Stimulated activated CD4-positive, alpha-beta T cell treated with anti-CD3 and anti-CD28 coated beads, Interleukin-4, amount 100 ng/mL, for 1 hour (primary cell): Measurements from ENCODE around the gene ARHGEF10L.
"Not testable (repeated sequence)": the region's sequence is repeated elsewhere in the genome, so short reads cannot be mapped to it uniquely, and the experiment has no call there.

Source experiments
- DNase-seq: peaks from one replicate; pipeline ENCODE4 v3.0.0-alpha.2; 2020

The ARHGEF10L gene

DNA sequence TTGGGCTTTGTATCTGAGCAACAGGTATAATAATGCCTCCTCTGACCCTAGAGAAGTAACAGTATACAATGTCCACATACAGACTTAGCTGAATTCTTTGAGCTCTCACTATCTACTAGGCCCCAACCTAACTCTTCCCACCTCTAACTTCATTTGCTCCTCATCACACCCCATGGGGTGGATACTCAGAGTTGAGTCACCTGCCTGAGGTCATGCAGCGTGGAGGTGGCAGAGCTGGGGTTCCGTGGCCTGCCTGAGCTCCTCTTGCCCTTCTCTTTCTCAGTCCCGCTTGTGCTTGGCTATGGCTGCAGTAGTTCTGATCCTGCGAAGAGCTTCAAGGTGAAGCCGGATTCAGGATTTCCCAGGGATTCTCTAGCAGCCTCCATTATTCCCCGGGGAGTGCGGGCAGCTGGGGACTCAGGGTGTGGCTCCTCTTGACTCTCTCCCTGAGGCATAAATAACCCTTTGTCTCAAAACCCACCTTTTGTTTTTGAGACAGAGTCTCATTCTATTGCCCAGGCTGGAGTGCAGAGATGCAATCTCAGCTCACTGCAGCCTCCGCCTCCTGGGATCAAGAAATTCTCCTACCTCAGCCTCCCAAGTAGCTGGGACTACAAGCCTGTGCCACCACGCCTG lies 185.7 kb downstream of the ARHGEF10L start:
- no peak for DNase-seq

GRCh38 chr1:17725811-17726582 lies 186.5 kb downstream of the ARHGEF10L start:
- DNase-seq: no peak

- no peak for DNase-seq
Observed at GRCh38 chr1:17728123-17728712, 188.7 kb downstream of the ARHGEF10L start.

DNA sequence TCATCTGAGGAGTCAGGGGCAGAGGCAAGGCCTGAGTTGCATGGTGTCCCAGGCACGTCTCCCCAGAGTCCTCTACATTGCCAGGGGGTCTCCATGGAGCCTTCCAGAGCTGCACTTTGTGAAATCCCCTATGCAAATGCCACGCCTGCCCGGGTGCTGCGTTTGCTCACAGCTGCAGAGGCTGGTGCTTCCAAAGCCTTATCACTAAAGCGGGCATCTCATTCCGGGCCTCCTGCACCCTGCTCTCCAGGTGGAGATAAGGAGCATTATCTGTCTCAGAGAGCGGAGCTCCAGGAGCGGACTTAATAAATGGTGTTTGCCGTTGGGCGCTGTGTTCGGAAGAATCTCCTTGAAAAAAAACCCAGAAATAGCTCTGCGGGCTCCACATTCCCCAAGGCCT lies 189.8 kb downstream of the ARHGEF10L start:
- DNase-seq: no peak

GRCh38 chr1:17729909-17730308 lies 190.4 kb downstream of the ARHGEF10L start:
- DNase-seq: no peak

DNA sequence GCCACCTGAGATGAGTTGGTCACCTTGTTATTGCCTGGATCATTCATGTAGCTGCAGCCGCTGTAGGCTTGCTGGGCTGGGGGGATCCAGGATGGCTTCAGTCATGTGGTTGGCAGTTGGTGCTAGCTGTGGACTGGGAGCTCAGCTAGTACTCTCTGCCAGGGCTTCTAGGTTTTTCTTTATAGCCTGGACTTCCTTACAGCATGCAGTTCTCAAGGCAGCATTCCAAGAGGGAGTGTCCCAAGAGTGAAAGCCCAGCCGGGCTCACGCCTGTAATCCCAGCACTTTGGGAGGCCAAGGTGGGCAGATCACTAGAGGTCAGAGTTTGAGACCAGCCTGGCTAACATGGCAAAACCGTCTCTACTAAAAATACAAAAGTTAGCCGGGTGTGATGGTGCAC lies 192.0 kb downstream of the ARHGEF10L start:
- DNase-seq: no peak

- no peak for DNase-seq
Observed at GRCh38 chr1:17732475-17732874, 193.0 kb downstream of the ARHGEF10L start.

- DNase-seq: no peak
Observed at GRCh38 chr1:17733661-17734060, 194.2 kb downstream of the ARHGEF10L start.

GRCh38 chr1:17734609-17735008 lies 195.1 kb downstream of the ARHGEF10L start:
- DNase-seq: no peak

GRCh38 chr1:17735348-17735747 lies 195.8 kb downstream of the ARHGEF10L start:
- no peak for DNase-seq

- no peak for DNase-seq
Observed at GRCh38 chr1:17735793-17736192, 196.3 kb downstream of the ARHGEF10L start.

- DNase-seq: no peak
Observed at GRCh38 chr1:17736625-17737024, 197.1 kb downstream of the ARHGEF10L start.

- no peak for DNase-seq
Observed at GRCh38 chr1:17739050-17739449, 199.6 kb downstream of the ARHGEF10L start.

DNA sequence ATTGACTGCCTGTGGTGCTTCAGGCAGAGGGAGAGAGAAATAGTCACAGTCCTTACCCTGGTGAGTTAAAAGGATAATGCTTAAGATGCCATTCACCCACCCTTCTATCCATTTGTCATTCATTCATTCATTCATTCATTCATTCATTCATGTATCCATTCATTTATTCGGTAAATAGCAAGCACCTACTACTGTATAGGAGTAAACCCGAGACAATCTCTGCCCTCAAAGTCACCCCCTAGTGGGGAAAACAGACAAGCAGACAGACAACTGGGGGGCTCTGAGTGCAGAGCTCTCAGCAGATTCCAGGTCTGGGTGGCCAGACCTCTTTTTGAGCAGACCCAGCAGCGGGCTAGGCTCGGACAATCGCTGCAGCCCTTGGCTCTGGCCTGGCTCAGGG lies 201.6 kb downstream of the ARHGEF10L start:
- DNase-seq: no peak

DNA sequence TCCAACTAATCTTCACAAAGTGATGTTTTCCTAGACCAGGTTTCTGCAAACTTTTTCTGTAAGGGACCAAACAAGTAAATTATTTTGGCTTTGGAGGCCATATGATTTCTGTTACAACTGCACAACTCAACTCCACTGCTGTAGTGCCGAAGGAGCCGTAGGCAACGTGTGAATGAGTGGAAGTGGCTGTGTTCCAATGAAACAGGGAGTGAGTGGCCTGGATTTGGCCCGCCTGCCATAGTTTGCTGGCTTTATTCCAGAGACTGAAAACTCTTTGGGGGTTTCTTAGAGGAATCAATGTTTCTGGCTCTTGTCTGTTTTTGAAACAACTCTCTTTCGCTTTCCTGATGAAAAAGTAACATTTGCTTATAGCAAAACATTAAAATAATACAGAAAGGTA lies 203.1 kb downstream of the ARHGEF10L start:
- no peak for DNase-seq

DNA sequence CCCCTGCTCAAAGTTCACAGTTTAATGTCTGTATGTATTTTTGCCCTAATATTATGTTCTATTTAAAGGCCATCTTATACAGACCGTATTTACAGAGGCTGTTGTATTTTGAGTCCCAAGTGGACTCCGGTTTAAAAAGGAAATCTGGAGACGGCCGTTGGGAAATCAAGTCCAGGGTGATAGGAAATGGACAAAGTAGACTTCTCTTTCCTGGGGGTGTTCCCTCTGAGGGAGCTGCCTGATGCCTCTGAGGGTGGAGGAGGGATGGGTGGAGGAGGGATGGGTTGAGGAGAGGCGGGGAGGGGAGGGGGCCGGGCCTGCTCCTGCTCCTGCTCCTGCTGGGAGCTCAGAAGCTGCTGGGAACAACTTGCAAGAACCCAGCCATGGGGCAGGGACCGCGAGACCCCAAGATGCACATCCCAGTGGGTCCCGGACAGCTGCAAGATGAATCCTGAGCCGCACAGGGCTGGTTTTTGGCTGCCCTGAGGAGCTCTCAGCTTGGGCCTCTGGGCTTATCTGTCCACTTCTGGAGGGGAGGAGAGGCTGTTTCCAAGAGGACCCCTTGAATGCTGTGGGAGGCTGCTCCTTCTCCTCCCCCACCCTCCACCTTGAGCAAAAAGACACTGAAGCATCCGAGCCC lies 203.6 kb downstream of the ARHGEF10L start:
- DNase-seq: no peak

GRCh38 chr1:17743925-17744324 lies 204.4 kb downstream of the ARHGEF10L start:
- DNase-seq: no peak

- DNase-seq: no peak
Observed at GRCh38 chr1:17744666-17745478, 205.4 kb downstream of the ARHGEF10L start.

DNA sequence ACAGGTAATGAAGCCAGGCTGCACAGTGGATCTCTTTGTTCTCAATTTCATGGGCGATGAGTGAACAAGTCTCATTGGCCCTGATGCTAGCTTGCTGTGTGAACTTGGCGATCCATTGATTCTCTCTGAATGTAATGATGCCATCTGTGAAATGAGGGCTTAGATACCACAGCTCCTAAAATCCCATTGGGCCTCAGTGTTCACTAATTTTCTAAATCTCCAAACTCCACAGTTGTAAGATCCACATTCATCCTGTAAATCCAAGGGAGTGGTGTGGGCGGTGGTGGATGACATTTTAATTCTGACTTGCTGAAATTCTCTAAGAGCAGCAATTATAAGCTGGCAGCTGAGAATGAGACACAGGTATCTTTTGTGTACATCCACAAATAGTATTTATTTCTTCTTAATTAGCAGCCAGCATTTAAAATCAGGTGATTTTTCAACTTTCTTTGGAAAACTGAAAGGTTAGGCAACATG lies 206.0 kb downstream of the ARHGEF10L start:
- no peak for DNase-seq

DNA sequence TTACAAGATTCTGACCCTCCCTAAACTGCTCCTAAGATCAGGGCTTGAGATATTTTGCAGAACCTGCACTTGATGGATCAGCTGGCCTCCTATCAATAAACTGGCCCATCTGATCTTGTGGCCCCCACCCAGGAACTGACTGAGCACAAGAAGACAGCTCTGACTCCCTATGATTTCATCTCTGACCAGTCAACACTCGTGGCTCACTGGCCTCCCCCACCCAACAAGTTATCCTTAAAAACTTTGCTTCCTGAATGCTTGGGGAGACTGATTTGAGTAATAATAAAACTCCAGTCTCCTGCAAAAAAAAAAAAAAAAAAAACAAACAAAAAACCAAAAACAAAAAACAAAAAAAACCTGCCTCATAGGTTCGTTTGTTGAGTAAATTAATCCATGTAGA lies 206.8 kb downstream of the ARHGEF10L start:
- not testable (repeated sequence) for DNase-seq

DNA sequence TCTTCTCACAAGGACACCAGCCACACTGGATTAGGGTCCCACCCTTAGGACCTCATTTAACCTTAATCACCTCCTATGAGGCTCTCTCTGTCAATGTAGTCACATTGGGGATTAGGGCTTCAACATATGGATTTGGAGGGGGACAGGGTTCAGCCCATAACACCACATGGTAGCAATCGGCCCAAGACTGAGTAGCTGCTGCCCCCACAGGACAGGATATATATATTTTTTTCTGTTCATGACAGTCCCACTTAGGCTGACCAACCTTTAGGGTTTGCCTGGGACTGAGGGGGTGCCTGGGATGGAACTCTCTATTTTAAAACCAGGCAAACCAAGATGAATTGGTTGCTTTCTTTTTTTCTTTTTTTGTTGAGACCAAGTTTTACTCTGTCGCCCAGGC lies 207.4 kb downstream of the ARHGEF10L start:
- DNase-seq: no peak
